IPS-18c (cell line): ENCODE measurements around the gene NXF2.
"Not testable (repeated sequence)": the region's sequence is repeated elsewhere in the genome, so short reads cannot be mapped to it uniquely, and the experiment has no call there.

ENCODE experiments used
- H3K4me3 ChIP-seq: 2 replicates; pipeline ENCODE4 v1.7.0; 2013; ENCODE audit warnings: low read depth, mild to moderate bottlenecking, low read length, moderate library complexity; ENCODE audit not compliant: insufficient read depth
- H3K9me3 ChIP-seq: one replicate; pipeline ENCODE4 v1.6.1; 2013; ENCODE audit warnings: mild to moderate bottlenecking, low read length, moderate library complexity; ENCODE audit not compliant: control insufficient read depth, insufficient read depth

The NXF2 gene

GRCh38 chrX:102246893-102247292, at the start of gene NXF2:
Gene NXF2, plus strand, starts transcription at chrX:102247167. Its CDS starts 59,912 bp downstream, at chrX:102307079.
- H3K4me3 ChIP-seq, H3K9me3 ChIP-seq: not testable (repeated sequence)

DNA sequence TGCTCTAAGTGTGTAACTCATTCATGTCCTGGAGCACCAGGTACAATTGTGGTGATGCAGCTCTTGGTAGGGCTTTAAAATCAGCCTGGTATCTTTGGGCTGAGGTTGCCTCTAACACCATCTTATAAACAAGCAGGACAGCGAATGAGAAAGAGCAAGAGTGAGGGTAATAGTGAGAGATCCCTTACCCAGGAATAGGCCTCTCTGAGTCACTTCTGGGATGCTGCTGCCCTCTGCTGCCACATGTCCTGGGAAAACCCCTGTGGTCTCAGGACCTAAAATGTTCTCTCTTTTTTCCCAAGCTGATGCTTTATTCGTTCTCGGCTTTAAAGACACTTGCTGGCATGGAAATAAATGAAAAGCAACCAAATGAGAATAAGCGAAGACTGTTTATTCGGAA, 39.0 kb upstream of the NXF2 start:
- H3K4me3 ChIP-seq, result not testable (repeated sequence)

GRCh38 chrX:102214986-102215385, 32.0 kb upstream of the NXF2 start, which contains the start of gene TCP11X1:
Gene TCP11X1, plus strand, starts transcription at chrX:102215301.
- H3K9me3 ChIP-seq, H3K4me3 ChIP-seq: not testable (repeated sequence)

More for the DNA sequence above, 39.0 kb upstream of the NXF2 start:
- not testable (repeated sequence) for H3K9me3 ChIP-seq

DNA sequence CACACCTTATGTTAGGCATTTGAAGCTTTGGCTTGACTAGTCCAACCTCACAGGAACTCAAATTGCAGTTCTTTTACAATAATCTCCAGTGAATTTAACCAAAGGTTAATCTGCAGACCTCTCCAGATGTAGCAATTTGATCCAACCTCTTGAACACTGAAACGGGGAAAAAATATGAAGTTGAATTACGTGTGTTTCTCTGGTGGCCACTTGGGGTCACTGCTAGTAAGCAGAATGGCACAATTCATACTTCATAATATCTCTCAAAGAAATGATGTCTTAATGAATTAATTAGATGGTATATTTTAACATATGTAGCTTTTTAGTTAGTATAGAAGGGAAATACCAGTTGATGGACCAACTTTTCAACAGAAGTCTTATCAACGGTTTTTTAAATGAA, 30.5 kb upstream of the NXF2 start:
- H3K9me3 ChIP-seq, H3K4me3 ChIP-seq: not testable (repeated sequence)

- H3K4me3 ChIP-seq, H3K9me3 ChIP-seq: not testable (repeated sequence)
Measured at GRCh38 chrX:102235678-102236077, 11.3 kb upstream of the NXF2 start.

GRCh38 chrX:102240265-102240664, 6.7 kb upstream of the NXF2 start:
- not testable (repeated sequence) for H3K9me3 ChIP-seq

DNA sequence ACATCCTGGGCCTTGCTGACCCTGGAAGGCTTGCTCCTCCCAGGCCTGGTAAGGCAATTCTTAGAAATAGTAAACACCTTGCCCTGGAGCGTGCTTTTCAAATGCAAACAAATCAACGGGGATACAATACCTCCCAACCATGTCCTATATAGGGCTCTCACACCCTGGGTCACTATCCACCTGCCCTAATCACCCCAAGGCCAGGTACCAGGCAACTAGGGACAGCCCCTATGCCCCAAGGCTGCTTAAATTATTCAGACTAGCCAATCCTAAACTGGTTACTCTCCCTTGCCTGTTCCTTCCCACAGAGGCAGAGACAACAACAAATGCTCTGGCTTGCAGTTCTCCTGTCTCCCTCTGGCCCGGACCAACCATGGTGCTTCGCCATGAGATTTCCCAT, 25.3 kb downstream of the NXF2 start:
- not testable (repeated sequence) for H3K4me3 ChIP-seq, H3K9me3 ChIP-seq

More at GRCh38 chrX:102240265-102240664, 6.7 kb upstream of the NXF2 start:
- H3K4me3 ChIP-seq, result not testable (repeated sequence)

DNA sequence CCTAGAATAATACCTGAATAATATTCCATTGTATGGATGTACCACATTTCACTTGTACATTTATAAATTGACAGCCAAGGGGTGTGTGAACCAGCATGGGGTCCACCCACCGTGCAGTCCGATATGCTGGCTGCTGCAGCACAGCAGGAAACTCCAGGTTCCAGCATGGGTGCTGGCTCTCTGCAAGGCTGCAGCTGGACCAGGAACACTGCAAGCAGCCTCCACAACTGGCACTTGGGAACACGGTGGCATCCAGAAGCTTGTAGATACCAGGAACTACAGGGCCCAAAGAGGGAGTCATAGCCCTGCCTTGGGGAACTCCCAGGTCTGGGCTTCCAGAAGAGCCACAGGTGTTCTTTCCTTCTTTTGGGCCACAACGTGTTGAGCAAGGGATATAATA, 91.2 kb downstream of the NXF2 start:
- Histone ChIP-seq H3K9me3 (no peaks in the 10 kb centered on the region), H3K4me3 (no peak overlapping the region)

DNA sequence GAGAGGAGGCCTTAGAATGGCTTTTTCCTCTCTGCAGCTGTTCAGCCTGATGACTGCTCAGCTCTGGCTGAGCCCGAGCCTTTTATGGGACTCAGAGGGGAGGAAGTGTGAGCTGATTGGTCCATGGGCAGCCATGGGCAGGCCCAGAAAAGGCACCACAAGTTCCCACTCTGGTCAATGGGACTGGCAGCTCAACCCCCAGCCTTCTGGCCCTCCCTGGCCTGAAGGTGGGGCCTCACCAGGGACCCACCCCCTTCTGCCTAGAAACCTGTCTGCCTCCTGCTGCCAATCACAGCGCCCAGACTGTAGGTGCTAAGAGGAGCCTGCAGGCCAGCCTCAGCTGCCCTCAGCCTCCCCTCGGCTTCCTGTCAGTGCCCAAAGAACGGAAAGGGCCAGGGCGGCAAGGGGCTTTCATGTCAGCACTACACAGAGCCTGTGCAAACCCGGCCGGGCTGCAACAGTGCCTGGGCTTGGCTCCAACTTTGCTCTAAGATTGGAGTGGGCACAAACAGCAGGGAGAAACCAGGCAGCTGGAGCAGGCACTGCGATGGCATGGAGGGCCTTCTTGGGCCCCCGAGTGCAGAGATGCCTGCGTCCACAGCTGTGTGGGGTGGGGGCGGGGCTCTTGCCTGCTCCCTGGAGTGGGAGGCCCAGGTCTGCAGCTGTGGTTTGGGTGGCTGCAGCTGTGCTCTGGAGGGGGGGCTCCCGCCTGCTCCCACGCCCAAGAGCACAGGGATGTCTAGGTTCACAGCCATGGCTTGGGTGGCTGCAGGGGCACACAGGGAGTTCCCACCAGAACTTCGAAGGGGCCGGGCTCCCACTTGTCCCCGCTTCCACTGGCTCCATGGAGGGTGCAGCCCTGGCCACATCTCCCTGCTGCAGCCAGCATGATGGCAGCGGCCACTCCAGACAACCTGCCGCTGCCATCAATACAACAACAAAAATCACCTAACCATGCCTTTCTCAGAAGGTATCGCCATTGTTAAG, 92.6 kb downstream of the NXF2 start:
- no peak overlapping the region for H3K4me3 ChIP-seq
- H3K9me3 ChIP-seq, result no peaks in the 10 kb centered on the region

DNA sequence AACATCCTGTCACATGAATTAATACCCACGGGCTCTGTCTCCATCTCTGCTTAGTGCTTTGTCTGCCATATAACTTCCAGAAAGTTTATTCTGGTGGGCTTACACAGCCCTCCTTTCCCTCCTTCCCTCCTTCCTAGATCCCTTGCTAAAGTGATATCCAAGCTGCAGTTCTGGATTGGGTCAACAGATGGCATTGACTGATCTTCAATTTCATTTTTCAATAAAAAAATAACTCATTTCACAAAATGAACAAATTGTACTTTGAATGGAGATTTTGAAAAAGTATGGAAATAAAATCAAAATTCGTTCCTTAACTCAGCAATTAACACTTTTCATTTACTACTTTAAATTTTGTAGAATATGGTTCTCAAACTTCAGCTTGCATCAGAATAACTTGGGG, 94.9 kb downstream of the NXF2 start:
- Histone ChIP-seq H3K9me3 (no peaks in the 10 kb centered on the region), H3K4me3 (no peak overlapping the region)

DNA sequence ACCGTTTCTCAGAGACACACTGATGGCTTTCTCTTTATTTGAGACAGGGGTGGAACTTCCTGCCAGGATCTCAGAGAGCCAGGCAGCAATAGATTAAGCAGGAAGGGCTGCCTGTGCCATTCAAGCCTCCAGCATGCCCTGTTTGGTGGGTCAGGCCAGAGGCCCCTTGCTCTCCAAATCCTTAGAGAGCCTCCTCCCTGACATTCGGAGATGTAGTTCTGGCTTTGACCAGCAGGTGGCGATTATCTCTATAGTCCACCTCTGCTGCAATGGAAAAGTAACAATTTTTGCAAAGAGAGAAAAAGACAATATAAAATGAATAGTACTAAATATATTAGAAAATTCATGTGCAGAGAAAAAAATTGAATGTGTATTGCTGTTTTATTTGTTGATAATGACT, 98.9 kb downstream of the NXF2 start:
- no peak overlapping the region for H3K4me3 ChIP-seq
- H3K9me3 ChIP-seq, result no peaks in the 10 kb centered on the region
